ENCODE data around the gene NEU3.

DNA sequence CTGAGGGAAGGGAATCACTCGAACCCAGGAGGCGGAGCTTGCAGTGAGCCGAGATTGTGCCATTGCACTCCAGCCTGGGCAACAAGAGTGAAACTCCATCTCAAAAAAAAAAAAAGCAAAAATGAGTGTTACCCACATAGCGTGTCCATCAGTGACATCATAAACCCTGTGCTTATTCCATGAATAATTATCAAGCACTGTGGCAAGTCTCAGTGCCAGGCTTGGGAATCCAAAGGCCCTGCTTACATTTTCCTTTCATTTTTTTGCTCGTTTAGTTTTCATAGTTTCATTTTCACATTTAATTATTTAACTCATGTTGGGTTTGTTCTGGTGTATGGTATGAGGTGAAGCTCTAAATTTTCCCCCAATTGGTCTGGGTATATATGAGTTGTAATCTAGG is 46.5 kb downstream of the NEU3 start:
- TF ChIP-seq L3MBTL2 (conservative IDR thresholded peaks at IDR 0.05) = no peak
- no peak for TF ChIP-seq SUZ12 (IDR thresholded peaks at IDR 0.05)
- no peak for TF ChIP-seq ZNF384 (IDR thresholded peaks at IDR 0.05)
- no peak for TF ChIP-seq SP1 (IDR thresholded peaks at IDR 0.05)
- no peak for TF ChIP-seq LEF1 (IDR thresholded peaks at IDR 0.05; ENCODE audit: borderline replicate concordance)
- TF ChIP-seq ARNT (IDR thresholded peaks at IDR 0.05) = no peak
- TF ChIP-seq, protein P1, sequence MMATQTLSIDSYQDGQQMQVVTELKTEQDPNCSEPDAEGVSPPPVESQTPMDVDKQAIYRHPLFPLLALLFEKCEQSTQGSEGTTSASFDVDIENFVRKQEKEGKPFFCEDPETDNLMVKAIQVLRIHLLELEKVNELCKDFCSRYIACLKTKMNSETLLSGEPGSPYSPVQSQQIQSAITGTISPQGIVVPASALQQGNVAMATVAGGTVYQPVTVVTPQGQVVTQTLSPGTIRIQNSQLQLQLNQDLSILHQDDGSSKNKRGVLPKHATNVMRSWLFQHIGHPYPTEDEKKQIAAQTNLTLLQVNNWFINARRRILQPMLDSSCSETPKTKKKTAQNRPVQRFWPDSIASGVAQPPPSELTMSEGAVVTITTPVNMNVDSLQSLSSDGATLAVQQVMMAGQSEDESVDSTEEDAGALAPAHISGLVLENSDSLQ (IDR thresholded peaks at IDR 0.05) = no peak
- TF ChIP-seq BHLHE40 (IDR thresholded peaks at IDR 0.05; ENCODE audit: borderline replicate concordance) = no peak
- TF ChIP-seq ELF4 (IDR thresholded peaks at IDR 0.05) = no peak
- TF ChIP-seq FOXA1 (IDR thresholded peaks at IDR 0.05) = no peak
- TF ChIP-seq HDGF (IDR thresholded peaks at IDR 0.05; ENCODE audit: borderline replicate concordance) = no peak
- TF ChIP-seq FOXM1 (IDR thresholded peaks at IDR 0.05; ENCODE audit: borderline replicate concordance) = no peak
- TF ChIP-seq NFRKB (IDR thresholded peaks at IDR 0.05) = no peak

Data from HEK293T (cell line).